ENCODE measurements around the gene IQCH.
A peak's percentile ranks its signal among the peaks of the same experiment; 100 is the strongest.

Gene IQCH

DNA sequence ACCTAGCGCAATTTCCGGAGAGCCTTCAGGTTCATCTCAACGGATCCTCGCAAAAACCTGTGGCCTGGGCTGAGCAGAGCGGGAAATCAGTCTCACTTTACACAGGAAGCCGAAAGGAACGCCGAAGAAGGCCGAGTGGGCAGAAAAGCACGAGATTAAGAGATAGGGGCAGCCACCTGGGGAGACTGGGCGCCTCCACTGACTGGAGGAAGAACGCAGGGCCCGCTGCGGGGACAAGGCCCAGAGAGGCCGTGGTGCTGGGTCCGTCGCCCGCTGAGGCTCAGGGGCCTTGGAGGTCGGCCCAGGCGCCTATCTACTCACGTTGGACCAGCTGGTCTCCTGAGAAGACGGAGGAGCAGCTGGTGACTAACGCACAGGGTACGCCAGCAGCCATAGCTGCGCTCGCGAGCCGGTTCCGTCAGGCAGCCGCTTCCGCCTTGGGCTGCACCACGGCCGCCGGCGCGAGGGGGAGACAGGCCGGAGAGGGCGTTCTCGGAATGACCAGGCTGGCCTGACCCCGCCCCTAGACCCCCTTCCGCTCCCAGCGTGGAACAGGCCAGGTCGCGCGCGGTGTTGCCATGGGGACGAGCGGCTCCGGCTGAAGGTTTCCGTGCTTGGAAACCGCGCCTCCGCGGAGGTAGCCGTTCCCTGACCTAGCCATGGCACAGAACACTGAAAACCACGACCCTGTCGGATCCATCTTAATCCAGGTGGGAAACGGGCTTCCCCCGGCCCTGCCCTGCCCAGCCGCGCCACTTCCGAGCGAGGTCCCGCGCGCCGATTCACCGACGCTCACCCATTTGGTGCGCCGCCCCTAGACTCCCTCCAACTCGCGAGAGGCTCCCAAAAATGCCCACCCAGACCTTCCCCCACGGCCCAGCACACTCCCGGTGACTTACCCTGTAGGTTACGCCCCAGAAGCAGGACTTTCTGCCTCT lies at the start of gene IQCH, which contains the start of gene AAGAB:
Gene IQCH, plus strand, starts transcription at position 549 of the 938 bp plus-strand sequence. Its CDS starts 111 bp downstream, at position 660.
Gene AAGAB, minus strand, starts transcription at position 424 of the 938 bp plus-strand sequence. Its CDS starts 30 bp downstream, at position 394.
- peak; percentile 92 for DNase-seq (ENCODE audit: low spot score)

DNA sequence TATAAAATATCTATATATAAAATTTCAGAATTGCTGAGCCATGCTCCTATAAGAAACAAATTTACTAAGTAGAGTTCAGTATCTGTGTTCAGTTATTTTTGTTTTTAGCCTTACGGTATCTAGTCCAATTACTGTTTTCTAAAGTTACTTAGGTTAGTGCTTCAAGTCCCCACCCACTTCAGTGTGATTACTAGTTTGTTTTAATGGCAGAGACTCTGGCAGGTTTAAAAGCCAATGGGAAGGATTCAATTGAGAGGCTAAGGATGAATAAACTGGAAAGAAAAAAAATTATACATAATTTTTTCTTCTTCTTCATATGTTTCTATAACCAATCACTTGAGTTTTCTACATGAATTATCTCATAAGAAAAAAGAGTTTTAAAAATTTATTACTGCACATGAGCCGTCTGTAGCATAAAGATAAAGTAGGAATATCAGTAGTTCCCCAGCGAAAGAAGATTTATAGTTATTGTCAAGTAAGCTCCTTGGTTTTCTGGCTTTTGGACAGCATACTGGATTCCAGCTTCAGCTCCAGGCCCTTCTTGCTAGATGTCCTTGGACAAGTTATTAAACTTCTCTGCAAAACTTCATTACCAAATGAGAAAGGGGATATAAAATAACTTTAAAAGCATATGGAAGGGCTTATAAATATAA lies 46.9 kb upstream of the IQCH start:
- no peak for DNase-seq (ENCODE audit: low spot score)

DNA sequence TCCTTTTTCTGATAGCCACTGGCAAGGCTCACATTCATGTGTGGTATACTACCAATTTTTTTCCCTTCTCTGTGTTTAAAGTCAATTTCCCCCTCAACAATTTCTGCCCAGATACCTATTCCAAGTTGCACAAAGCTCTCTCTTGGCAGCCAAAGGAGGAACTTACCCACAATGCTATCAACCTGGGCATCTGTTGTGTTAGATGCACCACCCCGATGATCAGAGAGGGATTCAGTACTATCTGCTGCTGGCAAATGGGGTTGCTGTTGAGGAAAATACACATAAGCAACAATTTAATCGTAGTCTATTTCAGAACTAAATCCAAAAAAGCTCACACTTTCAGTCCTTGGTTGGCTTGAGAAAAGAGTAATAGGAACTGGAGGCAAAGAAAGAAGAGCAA lies 46.2 kb upstream of the IQCH start:
- DNase-seq (ENCODE audit: low spot score) = no peak

DNA sequence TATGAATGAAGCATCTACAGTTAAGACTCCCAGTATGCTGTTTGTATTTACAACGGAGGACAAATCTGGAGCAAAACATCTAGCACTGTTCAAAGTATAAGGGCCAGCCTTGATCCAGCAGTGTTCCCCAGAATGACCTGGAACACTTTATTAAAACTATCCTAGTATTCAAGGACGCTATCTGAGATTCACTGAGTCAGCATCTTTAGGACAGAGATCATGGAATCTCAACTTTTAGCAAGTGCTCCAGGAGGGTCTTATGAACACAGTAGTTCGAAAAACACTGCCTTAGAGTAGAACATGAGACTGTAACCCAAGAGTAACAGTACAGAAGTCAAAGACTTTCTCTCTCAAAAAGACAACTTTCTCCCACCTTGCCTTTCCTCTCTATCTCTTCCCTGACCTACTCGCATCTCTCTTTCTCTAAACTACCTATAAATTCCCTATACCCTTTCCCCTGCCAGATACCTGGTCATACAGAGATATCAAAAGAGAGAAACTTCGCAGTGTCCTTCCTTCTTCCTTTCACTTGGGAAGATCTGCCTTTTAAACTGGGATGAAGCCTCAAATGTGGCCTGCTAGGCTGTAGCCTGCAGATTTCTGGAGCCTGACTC lies 43.9 kb upstream of the IQCH start:
- no peak for DNase-seq (ENCODE audit: low spot score)

GRCh38 chr15:67212684-67213367 lies 41.8 kb upstream of the IQCH start:
- DNase-seq (ENCODE audit: low spot score) = no peak

DNA sequence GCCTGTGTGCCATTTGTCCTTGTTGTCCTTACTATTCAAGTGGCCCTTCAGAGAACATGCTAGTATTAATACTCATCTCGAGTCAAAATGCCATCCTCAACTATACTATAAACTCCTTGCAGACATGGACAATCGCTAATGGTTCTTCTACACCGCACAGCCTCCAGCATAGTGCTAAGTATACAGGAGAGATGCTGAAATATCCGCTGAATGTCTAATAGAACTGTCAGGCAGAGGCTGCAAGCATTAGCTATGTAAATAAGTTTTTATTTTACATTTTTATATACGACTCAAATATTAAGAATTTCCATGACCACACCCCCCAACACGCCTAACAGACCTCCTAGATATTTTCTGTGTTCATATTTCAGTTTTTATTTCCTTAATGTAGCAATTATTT lies 39.5 kb upstream of the IQCH start:
- no peak for DNase-seq (ENCODE audit: low spot score)

DNA sequence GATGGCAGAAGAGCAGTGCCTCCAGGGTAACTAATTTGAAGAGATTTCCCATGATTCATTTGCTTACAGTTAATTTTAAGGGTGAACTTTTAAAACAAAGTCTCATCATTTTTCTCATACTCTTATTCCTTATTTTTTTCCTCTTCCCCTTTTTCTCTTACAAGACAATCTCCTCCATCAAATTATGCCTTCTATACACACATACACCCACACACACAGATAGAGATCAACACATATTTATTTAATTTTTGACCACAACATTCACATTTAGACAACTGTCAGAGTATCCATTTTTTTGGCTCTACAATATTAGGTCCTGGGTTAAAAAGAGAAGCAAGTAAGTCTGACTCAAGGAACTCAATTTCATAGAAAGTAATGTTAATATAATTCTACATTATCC lies 37.7 kb upstream of the IQCH start:
- DNase-seq (ENCODE audit: low spot score) = no peak

DNA sequence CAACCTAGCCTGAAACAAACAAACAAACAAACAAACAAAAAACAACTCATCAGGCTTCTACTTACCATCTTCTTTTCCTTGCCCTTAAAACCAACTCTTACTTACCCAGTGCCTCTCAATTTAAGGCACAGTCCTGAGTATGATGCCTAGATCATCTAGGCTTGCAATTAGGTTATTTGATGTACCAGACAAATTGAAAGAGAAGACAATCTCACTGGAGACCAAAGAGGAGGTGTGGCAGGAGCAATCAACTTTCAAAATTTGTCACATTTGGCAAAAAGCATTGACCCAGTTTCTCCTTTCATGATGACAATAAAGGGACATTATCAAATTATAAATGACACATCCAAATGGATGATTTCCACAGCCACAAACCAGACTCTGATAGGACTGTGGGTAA lies 36.2 kb upstream of the IQCH start:
- no peak for DNase-seq (ENCODE audit: low spot score)

DNA sequence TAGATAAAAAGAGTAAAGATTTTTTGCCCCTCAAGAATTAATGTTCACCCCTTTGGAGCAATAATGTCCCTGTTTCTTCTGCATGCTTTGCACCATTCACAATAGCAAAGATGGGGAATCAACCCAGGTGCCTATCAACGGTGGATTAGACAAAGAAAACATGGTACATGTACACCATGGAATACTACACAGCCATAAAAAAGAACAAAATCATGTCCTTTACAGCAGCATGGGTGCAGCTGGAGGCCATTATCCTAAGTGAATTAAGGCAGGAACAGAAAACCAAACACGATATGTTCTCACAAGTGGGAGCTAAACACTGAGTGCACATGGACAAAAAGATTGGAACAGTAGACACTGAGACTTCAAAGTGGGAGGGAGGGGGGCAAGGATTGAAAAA lies 35.3 kb upstream of the IQCH start:
- DNase-seq (ENCODE audit: low spot score) = no peak

DNA sequence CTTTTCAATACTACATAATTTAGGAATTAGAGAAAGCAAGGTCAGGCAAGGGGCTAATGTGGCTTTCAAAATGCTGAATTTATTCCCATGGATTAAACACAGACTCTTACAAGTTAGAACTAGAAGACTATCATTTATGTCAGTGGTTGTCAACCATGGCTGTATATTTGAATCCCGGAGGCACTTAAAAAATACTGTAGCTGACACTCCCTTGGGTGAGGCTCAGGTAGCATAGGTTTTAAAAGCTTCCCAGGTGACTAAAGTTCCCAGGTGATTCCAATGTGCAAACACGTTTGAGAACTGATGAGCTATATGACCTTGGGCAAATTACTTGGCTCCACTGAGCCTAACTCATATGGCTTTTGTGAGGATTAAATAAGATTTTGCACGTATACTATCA lies 29.7 kb upstream of the IQCH start:
- no peak for DNase-seq (ENCODE audit: low spot score)

DNA sequence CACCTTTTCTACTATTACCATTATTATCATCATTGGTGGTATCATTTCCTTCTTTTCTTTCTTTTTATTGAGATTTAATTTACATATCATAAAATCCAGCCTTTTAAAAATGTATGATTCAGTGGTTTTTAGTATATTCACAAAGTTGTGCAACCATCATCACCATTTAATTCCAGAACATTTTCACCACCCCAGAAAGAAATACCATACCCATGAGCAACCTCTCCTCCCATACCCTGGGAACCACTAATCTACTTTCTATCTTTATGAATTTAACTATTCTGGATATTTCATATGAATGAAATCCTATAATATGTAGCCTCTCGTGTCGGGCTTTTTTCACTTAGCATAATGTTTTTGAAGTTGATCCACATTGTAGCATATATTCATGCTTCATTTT lies 29.2 kb upstream of the IQCH start:
- DNase-seq (ENCODE audit: low spot score) = no peak

DNA sequence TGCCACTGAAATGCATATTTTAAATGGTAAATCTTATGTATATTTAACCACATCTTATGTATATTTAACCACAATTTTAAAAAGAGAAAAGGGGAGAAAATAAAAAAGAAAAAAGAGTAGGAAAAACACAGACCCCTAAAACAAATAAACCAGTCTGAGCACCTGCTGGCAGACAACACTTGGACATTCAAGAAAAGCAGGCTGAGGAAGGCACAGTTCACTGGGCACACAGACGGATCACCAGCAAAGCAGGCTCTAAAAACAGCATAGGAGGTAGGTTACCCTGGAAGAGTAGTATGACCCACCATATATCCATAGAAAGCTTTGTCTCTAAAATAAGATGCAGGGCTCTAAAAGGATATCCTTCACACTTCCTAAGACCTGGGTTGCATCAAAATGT lies 27.2 kb upstream of the IQCH start:
- DNase-seq (ENCODE audit: low spot score) = no peak

GRCh38 chr15:67227846-67228245 lies 26.7 kb upstream of the IQCH start:
- no peak for DNase-seq (ENCODE audit: low spot score)

GRCh38 chr15:67228286-67228685 lies 26.3 kb upstream of the IQCH start:
- no peak for DNase-seq (ENCODE audit: low spot score)

- no peak for DNase-seq (ENCODE audit: low spot score)
Observed at GRCh38 chr15:67230504-67230903, 24.1 kb upstream of the IQCH start.

GRCh38 chr15:67232591-67232990 lies 22.0 kb upstream of the IQCH start:
- no peak for DNase-seq (ENCODE audit: low spot score)

DNA sequence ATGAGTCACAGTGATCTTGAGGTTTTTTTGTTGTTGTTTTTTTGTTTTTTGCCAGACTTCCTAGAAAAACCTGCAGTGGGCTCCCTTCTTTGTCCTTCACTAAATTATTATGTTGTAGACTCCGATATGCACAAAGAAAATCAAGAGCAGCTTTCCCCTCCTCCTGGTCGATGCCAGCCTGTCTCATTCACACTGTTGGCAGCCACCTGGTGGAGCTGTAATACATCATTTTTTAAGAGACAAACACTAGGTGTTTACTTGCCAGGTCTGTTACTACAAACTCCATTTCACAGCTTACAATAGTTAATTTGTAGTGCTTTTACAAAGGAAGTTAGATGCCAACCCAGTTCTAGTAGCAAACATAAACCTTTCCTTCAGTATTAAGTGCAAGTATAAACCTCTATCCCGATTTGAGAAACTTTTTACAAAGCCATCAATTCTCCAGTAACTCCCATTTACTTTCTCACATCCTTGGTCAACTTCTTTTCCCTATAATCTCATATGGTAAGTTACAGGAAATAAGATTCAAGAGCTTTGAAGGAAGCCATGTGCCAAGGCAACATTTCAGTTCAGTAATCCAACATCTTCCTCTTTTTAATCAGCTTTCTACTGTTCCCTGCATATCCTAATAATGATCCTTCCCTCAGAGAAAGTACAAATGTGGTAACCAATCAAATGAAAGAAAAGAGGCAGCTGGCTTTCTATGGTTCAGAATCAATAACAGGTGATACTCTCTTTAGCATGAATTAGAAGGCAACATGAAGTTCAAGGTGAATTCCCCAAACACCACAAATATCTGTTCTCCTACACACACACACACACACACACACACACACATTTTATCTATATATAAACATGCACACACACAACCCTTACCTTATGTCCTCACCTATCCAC lies 14.1 kb upstream of the IQCH start:
- no peak for DNase-seq (ENCODE audit: low spot score)

- no peak for DNase-seq (ENCODE audit: low spot score)
Observed at GRCh38 chr15:67241132-67241855, 13.3 kb upstream of the IQCH start.

- DNase-seq (ENCODE audit: low spot score) = no peak
Observed at GRCh38 chr15:67242708-67243111, 11.9 kb upstream of the IQCH start.

DNA sequence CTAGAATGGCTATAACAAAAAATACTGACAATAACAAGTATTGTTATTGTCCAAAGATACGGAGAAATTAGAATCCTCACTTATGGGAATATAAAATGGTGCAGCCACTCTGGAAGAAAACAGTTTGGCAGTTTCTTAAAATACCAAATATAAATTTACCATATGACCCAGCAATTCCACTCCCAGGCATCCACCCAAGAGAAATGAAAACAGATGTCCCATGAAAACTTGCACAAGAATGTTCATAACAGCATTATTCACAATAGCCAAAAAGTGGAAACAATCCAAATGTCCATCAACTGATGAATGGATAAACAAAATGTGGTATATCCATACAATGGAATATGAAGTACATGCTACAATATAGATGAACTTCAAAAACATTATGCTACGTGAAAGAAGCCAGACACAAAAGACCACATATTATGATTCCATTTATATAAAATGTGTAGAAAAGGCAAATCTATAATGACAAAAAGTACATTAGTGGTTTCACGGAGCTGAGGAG lies 9.6 kb upstream of the IQCH start:
- DNase-seq (ENCODE audit: low spot score) = no peak

Measured in HuH-7 (cell line).